ENCODE data around the gene TFF3.

The TFF3 gene

GRCh38 chr21:42309753-42310213 is 5.4 kb downstream of the TFF3 start:
- DNase-seq (ENCODE audit: insufficient read length, low spot score) (peak; percentile 69), FAIRE-seq (no peak)
- TF ChIP-seq CTCF (IDR thresholded peaks at IDR 0.05; ENCODE audit: insufficient read depth, missing control alignments), result peak; percentile 75

- DNase-seq (ENCODE audit: insufficient read length, low spot score) (no peak), FAIRE-seq (no peak)
- TF ChIP-seq CTCF (IDR thresholded peaks at IDR 0.05; ENCODE audit: insufficient read depth, missing control alignments), result no peak
Observed at GRCh38 chr21:42308914-42309752, 6.1 kb downstream of the TFF3 start.

- DNase-seq (ENCODE audit: insufficient read length, low spot score) (no peak), FAIRE-seq (no peak)
- no peak for TF ChIP-seq CTCF (IDR thresholded peaks at IDR 0.05; ENCODE audit: insufficient read depth, missing control alignments)
Observed at GRCh38 chr21:42308161-42308913, 6.9 kb downstream of the TFF3 start.

- FAIRE-seq (no peak), DNase-seq (ENCODE audit: insufficient read length, low spot score) (no peak)
- no peak for TF ChIP-seq CTCF (IDR thresholded peaks at IDR 0.05; ENCODE audit: insufficient read depth, missing control alignments)
Observed at GRCh38 chr21:42307106-42307505, 8.1 kb downstream of the TFF3 start.

GRCh38 chr21:42306366-42307035 is 8.7 kb downstream of the TFF3 start:
- no peak for FAIRE-seq
- no peak for DNase-seq (ENCODE audit: insufficient read length, low spot score)
- no peak for TF ChIP-seq CTCF (IDR thresholded peaks at IDR 0.05; ENCODE audit: insufficient read depth, missing control alignments)

GRCh38 chr21:42305707-42306147 is 9.5 kb downstream of the TFF3 start:
- FAIRE-seq, result no peak
- no peak for TF ChIP-seq CTCF (IDR thresholded peaks at IDR 0.05; ENCODE audit: insufficient read depth, missing control alignments)
- no peak for DNase-seq (ENCODE audit: insufficient read length, low spot score)

All from D721Med (cell line).